CD4-positive, alpha-beta memory T cell (primary cell): ENCODE results near the gene CCT8L2. TPM values are rescaled to one million over a fixed set of nuclear protein-coding genes. Genes with fewer than 3 reads are reported as not detected.
"Not testable (repeated sequence)": the region's sequence is repeated elsewhere in the genome, so short reads cannot be mapped to it uniquely, and the experiment has no call there.

Experiments used
- CTCF ChIA-PET: fragments of 350-600 bp; sonication (Branson Sonifier 250); formaldehyde crosslinking; loops from one replicate; lab custom pipeline; 2021; ENCODE audit warnings: inconsistent platforms; ENCODE audit not compliant: partially characterized antibody; lab: Charles Lee
- POLR2A ChIA-PET: fragments of 350-600 bp; sonication (Branson Sonifier 250); formaldehyde crosslinking; loops from one replicate; lab custom pipeline; 2021; ENCODE audit not compliant: partially characterized antibody; lab: Charles Lee
- DNase-seq, 5 donors: peaks; one replicate each; pipeline versions ENCODE4 v3.0.0 to v3.0.0-alpha.2; 2020 to 2022; ENCODE audit warnings: mixed read lengths in 1 of 5
- H3K27ac ChIP-seq: one replicate; pipeline ENCODE4 v1.7.0; 2013; ENCODE audit warnings: low read depth, low read length
- H3K27me3 ChIP-seq: 2 replicates; pipeline ENCODE4 v1.7.0; 2013; ENCODE audit warnings: mild to moderate bottlenecking, low read length, moderate library complexity; ENCODE audit not compliant: insufficient read depth
- H3K36me3 ChIP-seq: 2 replicates; pipeline ENCODE4 v1.7.0; 2013; ENCODE audit warnings: mild to moderate bottlenecking, low read length, moderate library complexity; ENCODE audit not compliant: insufficient read depth
- H3K4me1 ChIP-seq: 2 replicates; pipeline ENCODE4 v1.7.0; 2013; ENCODE audit warnings: mild to moderate bottlenecking, low read length, moderate library complexity; ENCODE audit not compliant: insufficient read depth
- H3K4me3 ChIP-seq, 2 donors: one replicate each; pipeline ENCODE4 v1.7.0; 2013; ENCODE audit warnings: low read length in 2 of 2, mild to moderate bottlenecking in 1 of 2
- H3K9me3 ChIP-seq, 2 donors: one replicate each; pipeline ENCODE4 v1.7.0; 2013; ENCODE audit warnings: low read length in 2 of 2, control low read depth in 1 of 2; ENCODE audit not compliant: control insufficient read depth in 1 of 2
- H3K27ac Mint-ChIP-seq, 7 donors: one replicate each; pipeline ENCODE4 v1.8.0; 2020 to 2021; ENCODE audit warnings: mixed read lengths in 7 of 7, mild to moderate bottlenecking in 6 of 7, inconsistent platforms in 3 of 7, moderate library complexity in 3 of 7
- H3K27me3 Mint-ChIP-seq, 2 donors: one replicate each; pipeline ENCODE4 v1.8.0; 2020 to 2021; ENCODE audit warnings: mixed read lengths in 2 of 2
- H3K36me3 Mint-ChIP-seq, 2 donors: one replicate each; pipeline ENCODE4 v1.8.0; 2020 to 2021; ENCODE audit warnings: mixed read lengths in 2 of 2, inconsistent platforms in 1 of 2, mild to moderate bottlenecking in 1 of 2
- H3K4me1 Mint-ChIP-seq, 4 donors: one replicate each; pipeline ENCODE4 v1.8.0; 2020 to 2021; ENCODE audit warnings: mixed read lengths in 4 of 4, mild to moderate bottlenecking in 1 of 4
- H3K4me3 Mint-ChIP-seq, 8 donors: one replicate each; pipeline ENCODE4 v1.8.0; 2020 to 2021; ENCODE audit warnings: mixed read lengths in 8 of 8, mild to moderate bottlenecking in 7 of 8, moderate library complexity in 6 of 8, inconsistent platforms in 3 of 8
- H3K9me3 Mint-ChIP-seq, 8 donors: one replicate each; pipeline ENCODE4 v1.8.0; 2020 to 2021; ENCODE audit warnings: mixed read lengths in 8 of 8, mild to moderate bottlenecking in 5 of 8, inconsistent platforms in 3 of 8, moderate library complexity in 1 of 8
- intact Hi-C: fragments of 100-400 bp; cut with micrococcal nuclease; formaldehyde crosslinking; loops from one replicate; pipeline ENCODE4 v1.15.1; 2023
- polyA plus RNA-seq, 2 donors: library from polyadenylated mRNA; unstranded; fragments of 300-500 nt; fragmentation: Illumina TruSeq; gene quantifications; one replicate each; pipeline ENCODE4 v1.2.3, GENCODE V29; 2021
- total RNA-seq, 2 experiments: library from RNA; stranded (reverse); gene quantifications; one replicate each; pipeline ENCODE4 v1.2.3, GENCODE V29; 2021

CCT8L2 gene
- total and polyA plus RNA-seq, 4 experiments from 2014 or later, result not detected

- H3K36me3 Mint-ChIP-seq, POLR2A ChIA-PET: not testable (repeated sequence)
Measured at GRCh38 chr22:16616390-16616938, 23.9 kb upstream of the CCT8L2 start.

GRCh38 chr22:16615606-16616245, 23.1 kb upstream of the CCT8L2 start:
- H3K4me3 ChIP-seq, H3K27ac Mint-ChIP-seq, H3K4me1 ChIP-seq, POLR2A ChIA-PET, DNase-seq, intact Hi-C loops, H3K36me3 ChIP-seq, H3K4me1 Mint-ChIP-seq, H3K27me3 ChIP-seq, H3K9me3 ChIP-seq, CTCF ChIA-PET, H3K36me3 Mint-ChIP-seq, H3K27ac ChIP-seq, H3K4me3 Mint-ChIP-seq: not testable (repeated sequence)
- Mint-ChIP-seq H3K27me3 (peaks cover 12 to 13% of the 10 kb centered on the region in 2 donors), H3K9me3 (peaks cover 0 to 13% (median 3%) of the 10 kb centered on the region in 8 donors)

More at GRCh38 chr22:16616390-16616938, 23.9 kb upstream of the CCT8L2 start:
- H3K27me3 ChIP-seq, H3K9me3 Mint-ChIP-seq, H3K9me3 ChIP-seq, H3K4me3 ChIP-seq, H3K27ac Mint-ChIP-seq, intact Hi-C loops, DNase-seq, H3K4me1 Mint-ChIP-seq, H3K4me3 Mint-ChIP-seq, H3K4me1 ChIP-seq, CTCF ChIA-PET, H3K27ac ChIP-seq, H3K36me3 ChIP-seq: not testable (repeated sequence)
- peaks cover 10 to 11% of the 10 kb centered on the region in 2 donors for H3K27me3 Mint-ChIP-seq

DNA sequence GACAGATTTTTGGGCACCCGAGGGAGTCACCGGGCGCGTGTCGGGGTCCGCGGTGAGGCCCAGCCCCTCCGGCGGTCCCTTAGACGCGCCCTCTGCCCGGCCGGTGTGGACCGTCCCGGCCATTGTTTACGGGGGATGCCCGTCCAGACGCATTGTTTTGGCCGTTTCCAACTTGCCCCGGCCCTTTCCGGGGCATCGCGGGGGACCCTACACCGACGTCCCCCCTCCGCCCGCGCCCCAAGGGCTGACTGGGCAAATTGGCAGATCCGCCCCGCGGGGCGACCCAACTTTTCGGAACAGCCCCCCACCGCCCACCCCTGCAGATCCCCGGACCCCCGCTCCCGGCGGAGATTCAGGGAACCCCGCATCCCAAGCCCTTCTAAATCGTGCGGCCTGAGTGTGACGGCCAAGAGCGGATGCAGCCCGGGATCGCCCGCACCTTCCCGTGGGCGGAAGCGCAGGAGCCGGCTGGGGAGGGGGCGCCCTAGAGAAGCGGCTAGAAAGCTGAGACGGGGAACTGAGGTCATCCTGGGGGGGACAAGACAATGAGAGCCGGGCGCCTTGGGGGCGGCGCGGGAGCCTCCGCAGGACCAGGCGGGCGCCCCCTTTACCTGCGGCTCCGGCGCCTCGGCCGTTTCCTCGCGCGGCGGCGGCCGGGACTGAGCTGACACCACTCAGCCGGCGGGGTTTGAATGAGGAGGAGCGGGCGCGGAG, 17.1 kb upstream of the CCT8L2 start:
- H3K27me3 Mint-ChIP-seq, result peaks cover 21 to 26% of the 10 kb centered on the region in 2 donors
- Histone ChIP-seq H3K4me1 (no peaks in the 10 kb centered on the region), H3K4me3 (no peak overlapping the region), H3K36me3 (no peaks in the 10 kb centered on the region), H3K27me3 (no peaks in the 10 kb centered on the region), H3K9me3 (no peaks in the 10 kb centered on the region), H3K27ac (no peak overlapping the region)
- H3K4me1 Mint-ChIP-seq, result no peaks in the 10 kb centered on the region
- no peak overlapping the region for H3K27ac Mint-ChIP-seq
- intact Hi-C loops, result no loop called here
- no peak for DNase-seq
- POLR2A ChIA-PET, result no interaction called here
- no peak overlapping the region for H3K4me3 Mint-ChIP-seq
- CTCF ChIA-PET, result no interaction called here
- no peaks in the 10 kb centered on the region for H3K36me3 Mint-ChIP-seq
- peaks cover 0 to 14% (median 3%) of the 10 kb centered on the region in 8 donors for H3K9me3 Mint-ChIP-seq

DNA sequence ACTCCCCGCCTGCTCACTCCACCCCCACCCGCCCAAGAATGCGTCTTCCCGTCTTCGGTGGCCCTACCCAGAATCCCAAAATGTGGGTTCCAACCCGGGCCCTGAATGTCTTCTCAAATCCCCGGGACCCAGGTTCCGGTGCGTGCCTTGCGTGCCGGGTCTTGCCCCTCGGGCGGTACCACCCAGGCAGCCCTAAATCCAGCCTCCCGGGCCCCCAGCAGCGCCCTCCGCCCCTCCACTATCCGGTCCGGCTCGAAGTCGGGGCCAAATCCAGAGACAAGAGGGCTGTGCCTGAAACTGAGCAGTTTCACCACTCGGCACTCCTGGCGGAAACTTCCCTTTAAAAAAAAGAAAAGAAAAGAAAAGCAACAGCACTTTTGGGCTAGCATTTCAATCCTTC, 16.3 kb upstream of the CCT8L2 start:
- Histone ChIP-seq H3K4me3 (no peak overlapping the region), H3K9me3 (no peaks in the 10 kb centered on the region), H3K4me1 (no peaks in the 10 kb centered on the region), H3K27me3 (peaks cover 3% of the 10 kb centered on the region), H3K36me3 (no peaks in the 10 kb centered on the region), H3K27ac (no peak overlapping the region)
- H3K27ac Mint-ChIP-seq, result no peak overlapping the region
- ChIA-PET CTCF (no interaction called here), POLR2A (no interaction called here)
- peaks cover 23 to 29% of the 10 kb centered on the region in 2 donors for H3K27me3 Mint-ChIP-seq
- no peak for DNase-seq
- peaks cover 0 to 17% (median 4%) of the 10 kb centered on the region in 8 donors for H3K9me3 Mint-ChIP-seq
- no peaks in the 10 kb centered on the region for H3K4me1 Mint-ChIP-seq
- intact Hi-C loops, result no loop called here
- no peak overlapping the region for H3K4me3 Mint-ChIP-seq
- no peaks in the 10 kb centered on the region for H3K36me3 Mint-ChIP-seq

GRCh38 chr22:16604257-16604998, 11.8 kb upstream of the CCT8L2 start:
- H3K4me1 ChIP-seq, H3K27ac Mint-ChIP-seq, DNase-seq, POLR2A ChIA-PET, H3K9me3 ChIP-seq, intact Hi-C loops, CTCF ChIA-PET, H3K4me3 Mint-ChIP-seq, H3K4me3 ChIP-seq, H3K27ac ChIP-seq, H3K27me3 ChIP-seq, H3K36me3 ChIP-seq, H3K36me3 Mint-ChIP-seq: not testable (repeated sequence)
- Mint-ChIP-seq H3K4me1 (peaks cover 0 to 16% (median 10%) of the 10 kb centered on the region in 4 donors), H3K27me3 (peaks cover 31 to 39% of the 10 kb centered on the region in 2 donors), H3K9me3 (peaks cover 0 to 14% (median 3%) of the 10 kb centered on the region in 8 donors)

GRCh38 chr22:16603770-16604242, 11.2 kb upstream of the CCT8L2 start:
- H3K27ac ChIP-seq, H3K4me3 ChIP-seq, intact Hi-C loops, H3K36me3 ChIP-seq, H3K4me3 Mint-ChIP-seq, H3K36me3 Mint-ChIP-seq, POLR2A ChIA-PET, H3K4me1 ChIP-seq, H3K27me3 ChIP-seq, CTCF ChIA-PET, H3K9me3 ChIP-seq, DNase-seq, H3K27ac Mint-ChIP-seq: not testable (repeated sequence)
- H3K27me3 Mint-ChIP-seq, result peaks cover 33 to 41% of the 10 kb centered on the region in 2 donors
- H3K9me3 Mint-ChIP-seq, result peaks cover 0 to 14% (median 3%) of the 10 kb centered on the region in 8 donors
- peaks cover 0 to 16% (median 10%) of the 10 kb centered on the region in 4 donors for H3K4me1 Mint-ChIP-seq

DNA sequence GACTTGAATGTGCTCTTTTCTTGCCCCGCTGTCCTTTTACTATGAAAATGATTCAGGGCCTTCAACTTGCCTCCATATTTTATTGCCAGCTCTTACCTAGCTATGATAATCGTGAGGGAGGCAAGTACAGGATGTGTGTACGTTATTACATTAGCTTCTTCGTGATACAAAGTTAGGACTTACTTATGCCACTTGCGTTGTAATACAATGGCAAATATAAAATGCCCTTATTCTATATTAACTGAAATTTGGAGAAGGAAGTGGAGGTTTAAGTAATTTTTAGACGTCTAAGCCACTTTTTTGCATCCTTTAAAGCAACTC, 10.8 kb upstream of the CCT8L2 start:
- CTCF ChIA-PET, result no interaction called here
- H3K9me3 ChIP-seq, result no peaks in the 10 kb centered on the region
- POLR2A ChIA-PET, result no interaction called here
- no peaks in the 10 kb centered on the region for H3K36me3 Mint-ChIP-seq
- H3K27me3 ChIP-seq, result peaks cover 3% of the 10 kb centered on the region
- no peak overlapping the region for H3K27ac Mint-ChIP-seq
- no peaks in the 10 kb centered on the region for H3K36me3 ChIP-seq
- intact Hi-C loops, result no loop called here
- peaks cover 0 to 14% (median 3%) of the 10 kb centered on the region in 8 donors for H3K9me3 Mint-ChIP-seq
- no peak overlapping the region for H3K27ac ChIP-seq
- H3K4me3 ChIP-seq, result no peak overlapping the region
- peaks cover 0 to 16% (median 10%) of the 10 kb centered on the region in 4 donors for H3K4me1 Mint-ChIP-seq
- no peaks in the 10 kb centered on the region for H3K4me1 ChIP-seq
- no peak for DNase-seq
- H3K4me3 Mint-ChIP-seq, result peak overlapping the region in 5 of 8 donors; percentile 8 to 62 (median 57)
- peaks cover 34 to 39% of the 10 kb centered on the region in 2 donors for H3K27me3 Mint-ChIP-seq
